A549 (cell line): Measurements from ENCODE around the gene ADGRF5. TPM values are rescaled to one million over a fixed set of nuclear protein-coding genes. Genes with fewer than 3 reads are reported as not detected.
"Not testable (repeated sequence)": the region's sequence is repeated elsewhere in the genome, so short reads cannot be mapped to it uniquely, and the experiment has no call there.

Experiments used
- ATAC-seq, 2 experiments: fragments of 200-7000 bp in 1 of 2; fragments of >200 bp in 1 of 2; cut with Nextera tagmentation in 1 of 2; cut with Tn5 transposase in 1 of 2; 3 replicates each; pipeline versions ENCODE4 v1.8.0 to v1.9.1; 2018 to 2020; ENCODE audit warnings: mild to moderate bottlenecking in 1 of 2, moderate library complexity in 1 of 2
- CTCF ChIA-PET: fragments of 300-600 bp; sonication (Branson Sonifier 250); formaldehyde crosslinking; extraction: SDS; loops from one replicate; lab custom pipeline; 2021; ENCODE audit warnings: antibody characterized with exemption, inconsistent platforms; lab: Yijun Ruan, JAX
- POLR2A ChIA-PET: fragments of 350-600 bp; formaldehyde crosslinking; extraction: SDS; loops from one replicate; lab custom pipeline; 2021; ENCODE audit warnings: antibody characterized with exemption, inconsistent platforms; lab: Yijun Ruan, JAX
- DNase-seq, 2 experiments: peaks; one replicate each; pipeline versions ENCODE4 v3.0.0 to v3.0.0-alpha.2; 2011 to 2016; ENCODE audit warnings: low read depth in 1 of 2, low spot score in 1 of 2
- FAIRE-seq: peaks from 2 replicates; lab custom pipeline; 2011; peaks lifted over from hg19 to GRCh38; lab: Jason Lieb, UNC
- H3K27ac ChIP-seq, 2 experiments: fragments of >200 bp; sonication (Bioruptor Twin); formaldehyde crosslinking; 3 replicates each; pipeline ENCODE4 v1.5.1; 2016 to 2017
- H3K4me1 ChIP-seq: fragments of >200 bp; sonication (Bioruptor Twin); formaldehyde crosslinking; 3 replicates; pipeline ENCODE4 v1.6.1; 2016
- H3K4me2 ChIP-seq: fragments of >200 bp; sonication (Bioruptor Twin); formaldehyde crosslinking; 3 replicates; pipeline ENCODE4 v1.6.1; 2016
- H3K4me3 ChIP-seq: fragments of >200 bp; sonication (Bioruptor Twin); formaldehyde crosslinking; 3 replicates; pipeline ENCODE4 v1.5.1; 2016
- H3K9me3 ChIP-seq: fragments of >200 bp; sonication (Bioruptor Twin); formaldehyde crosslinking; 3 replicates; pipeline ENCODE4 v1.6.1; 2016
- BCL3 ChIP-seq: fragments of >200 bp; sonication (Bioruptor Twin); formaldehyde crosslinking; IDR thresholded peaks from 3 replicates; pipeline ENCODE4 v1.6.1; 2016
- CTCF ChIP-seq: fragments of >200 bp; sonication (Bioruptor Twin); formaldehyde crosslinking; IDR thresholded peaks from 3 replicates; pipeline ENCODE4 v1.5.1; 2016
- EHF ChIP-seq: fragments of 250-450 bp; sonication (Bioruptor Pico); IDR thresholded peaks from 2 replicates; pipeline ENCODE4 v1.5.0; 2020; ENCODE audit warnings: mild to moderate bottlenecking
- HMGXB4 ChIP-seq: fragments of 250-450 bp; sonication (Bioruptor Pico); IDR thresholded peaks from 2 replicates; pipeline ENCODE4 v1.5.0; 2021; ENCODE audit warnings: mild to moderate bottlenecking, moderate library complexity, borderline replicate concordance
- HOXA7 ChIP-seq: fragments of 250-450 bp; sonication (Bioruptor Pico); IDR thresholded peaks from 2 replicates; pipeline ENCODE4 v1.5.0; 2020; ENCODE audit warnings: mild to moderate bottlenecking, moderate library complexity
- HOXB5 ChIP-seq: fragments of 250-450 bp; sonication (Bioruptor Pico); IDR thresholded peaks from 2 replicates; pipeline ENCODE4 v1.5.0; 2020; ENCODE audit warnings: mild to moderate bottlenecking, moderate library complexity
- JUN ChIP-seq, 2 experiments: fragments of >200 bp; sonication (Bioruptor Twin); formaldehyde crosslinking; IDR thresholded peaks; 2 replicates in 1 of 2; 3 replicates in 1 of 2; pipeline ENCODE4 v1.6.1; 2016 to 2017
- KDM1A ChIP-seq: fragments of 200-600 bp; sonication (generic); IDR thresholded peaks from 2 replicates; pipeline ENCODE4 v1.6.1; 2016; ENCODE audit warnings: low read depth, mild to moderate bottlenecking
- RARB ChIP-seq: fragments of 250-450 bp; sonication (Bioruptor Pico); IDR thresholded peaks from 2 replicates; pipeline ENCODE4 v1.8.0; 2021; ENCODE audit warnings: mild to moderate bottlenecking, moderate library complexity
- SMC3 ChIP-seq: fragments of >200 bp; sonication (Bioruptor Twin); formaldehyde crosslinking; IDR thresholded peaks from 3 replicates; pipeline ENCODE4 v1.6.1; 2018; ENCODE audit warnings: inconsistent platforms
- SREBF2 ChIP-seq: fragments of 450-650 bp; IDR thresholded peaks from 2 replicates; pipeline ENCODE4 v1.6.1; 2014; ENCODE audit warnings: mild to moderate bottlenecking, moderate library complexity
- ZC3H11A ChIP-seq: fragments of 450-650 bp; IDR thresholded peaks from 2 replicates; pipeline ENCODE4 v1.6.1; 2014; ENCODE audit warnings: antibody characterized with exemption, mild to moderate bottlenecking
- ZNF302 ChIP-seq: fragments of 250-450 bp; sonication (Bioruptor Pico); IDR thresholded peaks from 2 replicates; pipeline ENCODE4 v1.9.0; 2021; ENCODE audit warnings: inconsistent platforms, mild to moderate bottlenecking, moderate library complexity
- WGBS: methylation state at CpG from one replicate; pipeline ENCODE4 v1.1.6; 2017; ENCODE audit errors: missing lambda C conversion rate; 5-methylcytosine and 5-hydroxymethylcytosine counted together
- polyA plus RNA-seq, 4 experiments: library from polyadenylated mRNA; depleted of rRNA in 3 of 4; stranded (reverse); fragments of >200 nt; fragmentation: RNase III in 1 of 4; extraction: RNeasy Plus Mini Kit Qiagen cat#74134 plus additional on column Dnase treatment in 1 of 4; gene quantifications; 2 replicates in 3 of 4; 3 replicates in 1 of 4; pipeline ENCODE4 v1.2.3, GENCODE V29; 2011 to 2017

ADGRF5 gene
- polyA plus RNA-seq, 2 of the 4 experiments (the other 2 are of a cell fraction), result not detected

GRCh38 chr6:46862381-46862780, 59.4 kb downstream of the ADGRF5 start:
- no peak overlapping the region for H3K4me3 ChIP-seq
- H3K4me1 ChIP-seq, result no peaks in the 10 kb centered on the region
- H3K27ac ChIP-seq, result no peak overlapping the region
- ChIA-PET POLR2A (no interaction called here), CTCF (interaction anchor here (1.5 to 5.9 kb wide), 2 partner anchors 14 to 15 kb away, joined by 3 to 39 read pairs; no protein-coding TSS in a partner anchor)
- FAIRE-seq (no peak), ATAC-seq (no peak), DNase-seq (no peak)
- H3K4me2 ChIP-seq, result no peak overlapping the region
- WGBS, result 37% methylated on average over 2 of the region's 2 CpGs
- no peaks in the 10 kb centered on the region for H3K9me3 ChIP-seq
- no peak for TF ChIP-seq EHF (CRISPR knock-in tag)

GRCh38 chr6:46855966-46856365, 65.8 kb downstream of the ADGRF5 start:
- H3K4me3 ChIP-seq, H3K9me3 ChIP-seq, H3K4me1 ChIP-seq, FAIRE-seq, H3K4me2 ChIP-seq, H3K27ac ChIP-seq, POLR2A ChIA-PET: not testable (repeated sequence)
- CTCF ChIA-PET, result interaction anchor here (1.1 to 1.7 kb wide), 6 partner anchors 9 to 135 kb away, joined by 4 to 12 read pairs (median 6); no protein-coding TSS in a partner anchor
- 0% methylated on average over 1 of the region's 1 CpG for WGBS
- TF ChIP-seq CTCF (peak; percentile 46), SMC3 (peak; percentile 34; the same call in 1 of the 3 replicates)
- peak in 1 of 2 experiments; percentile 3 for DNase-seq
- ATAC-seq, result peak; percentile 54 to 69; a peak in 3 of 6 replicates

GRCh38 chr6:46851576-46851975, 70.2 kb downstream of the ADGRF5 start:
- H3K27ac ChIP-seq, H3K4me2 ChIP-seq, ATAC-seq, POLR2A ChIA-PET, H3K4me1 ChIP-seq, DNase-seq, H3K9me3 ChIP-seq, H3K4me3 ChIP-seq, FAIRE-seq: not testable (repeated sequence)
- 85% methylated on average over 4 of the region's 4 CpGs for WGBS
- CTCF ChIA-PET, result interaction anchor here (1.8 kb wide), 1 partner anchor 195 kb away, joined by 4 read pairs; no protein-coding TSS in a partner anchor

GRCh38 chr6:46850792-46851191, 70.9 kb downstream of the ADGRF5 start:
- Histone ChIP-seq H3K4me1 (0 out of 3 replicates have a peak, but pooled peaks cover 3% of the 10 kb centered on the region), H3K27ac (no peak overlapping the region), H3K4me3 (no peak overlapping the region), H3K4me2 (no peak overlapping the region), H3K9me3 (no peaks in the 10 kb centered on the region)
- no peak for ATAC-seq
- WGBS, result 85% methylated on average over 2 of the region's 2 CpGs
- CTCF ChIA-PET, result interaction anchor here (1.0 to 3.2 kb wide), 3 partner anchors 135 to 196 kb away, joined by 3 to 31 read pairs (median 4); no protein-coding TSS in a partner anchor
- TF ChIP-seq SREBF2 (no peak), KDM1A (no peak), HOXA7 (CRISPR knock-in tag) (no peak), RARB (no peak), JUN (IDR thresholded peaks at IDR 0.05) (no peak), ZNF302 (CRISPR knock-in tag) (no peak), HOXB5 (CRISPR knock-in tag) (no peak), ZC3H11A (no peak), BCL3 (no peak), HMGXB4 (CRISPR knock-in tag) (no peak)
- FAIRE-seq, result no peak
- no peak for DNase-seq
- POLR2A ChIA-PET, result no interaction called here
